ENCODE measurements around the gene SRPX2. TPM values are rescaled to one million over a fixed set of nuclear protein-coding genes. Genes with fewer than 3 reads are reported as not detected.

The SRPX2 gene, protein sequence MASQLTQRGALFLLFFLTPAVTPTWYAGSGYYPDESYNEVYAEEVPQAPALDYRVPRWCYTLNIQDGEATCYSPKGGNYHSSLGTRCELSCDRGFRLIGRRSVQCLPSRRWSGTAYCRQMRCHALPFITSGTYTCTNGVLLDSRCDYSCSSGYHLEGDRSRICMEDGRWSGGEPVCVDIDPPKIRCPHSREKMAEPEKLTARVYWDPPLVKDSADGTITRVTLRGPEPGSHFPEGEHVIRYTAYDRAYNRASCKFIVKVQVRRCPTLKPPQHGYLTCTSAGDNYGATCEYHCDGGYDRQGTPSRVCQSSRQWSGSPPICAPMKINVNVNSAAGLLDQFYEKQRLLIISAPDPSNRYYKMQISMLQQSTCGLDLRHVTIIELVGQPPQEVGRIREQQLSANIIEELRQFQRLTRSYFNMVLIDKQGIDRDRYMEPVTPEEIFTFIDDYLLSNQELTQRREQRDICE
- 14.1 and 21.9 TPM in 2 replicates for total RNA-seq

GRCh38 chrX:100643956-100644860 lies at the start of gene SRPX2:
Gene SRPX2 (plus strand): TSS chrX:100644199. CDS start chrX:100646323, 2,124 bp downstream.

GRCh38 chrX:100636321-100636991 lies 7.5 kb upstream of the SRPX2 start, which contains the start of gene TSPAN6:
Gene TSPAN6 (minus strand): TSS chrX:100636806. CDS start chrX:100636694, 112 bp downstream.

Other genes with a start within 250 kb of the SRPX2 start
- 0.11 and 0.79 TPM in 2 replicates for gene PCDH19, start 233.9 kb upstream of the SRPX2 start, total RNA-seq
- not detected in 2 replicates for gene TNMD, start 59.3 kb upstream of the SRPX2 start, total RNA-seq
- gene TSPAN6, start 7.4 kb upstream of the SRPX2 start, total RNA-seq: 54.8 and 71.5 TPM in 2 replicates
- gene SYTL4, start 87.9 kb downstream of the SRPX2 start, total RNA-seq: 4.7 and 7.1 TPM in 2 replicates
- 10.2 and 18.1 TPM in 2 replicates for gene CSTF2, start 176.2 kb downstream of the SRPX2 start, total RNA-seq
- gene NOX1, start 230.2 kb downstream of the SRPX2 start, total RNA-seq: 0.11 TPM in 1 of 2 replicates, not detected in the other

Measured in placental epithelial cell (primary cell).